T-helper 1 cell treated with Interleukin-12 subunit alpha and Interleukin-12 subunit beta and Interleukin-4 antibody, amounts not matched to agents 30 μg/mL and 1 μg/mL, for 36 hours (primary cell): ENCODE results near the gene LRRC37A.
"Not testable (repeated sequence)": the region's sequence is repeated elsewhere in the genome, so short reads cannot be mapped to it uniquely, and the experiment has no call there.

Experiments
- H3K27ac Mint-ChIP-seq: one replicate; pipeline ENCODE4 v1.8.0; 2021; ENCODE audit warnings: mild to moderate bottlenecking, mixed read lengths
- H3K27me3 Mint-ChIP-seq: one replicate; pipeline ENCODE4 v1.8.0; 2021; ENCODE audit warnings: low read depth, mixed read lengths
- H3K36me3 Mint-ChIP-seq: one replicate; pipeline ENCODE4 v1.8.0; 2021; ENCODE audit warnings: low read depth, mixed read lengths
- H3K4me1 Mint-ChIP-seq: one replicate; pipeline ENCODE4 v1.8.0; 2021; ENCODE audit warnings: low read depth, mixed read lengths
- H3K4me3 Mint-ChIP-seq: one replicate; pipeline ENCODE4 v1.8.0; 2021; ENCODE audit warnings: mild to moderate bottlenecking, moderate library complexity, mixed read lengths
- H3K9me3 Mint-ChIP-seq: one replicate; pipeline ENCODE4 v1.8.0; 2021; ENCODE audit warnings: mixed read lengths

The LRRC37A gene

DNA sequence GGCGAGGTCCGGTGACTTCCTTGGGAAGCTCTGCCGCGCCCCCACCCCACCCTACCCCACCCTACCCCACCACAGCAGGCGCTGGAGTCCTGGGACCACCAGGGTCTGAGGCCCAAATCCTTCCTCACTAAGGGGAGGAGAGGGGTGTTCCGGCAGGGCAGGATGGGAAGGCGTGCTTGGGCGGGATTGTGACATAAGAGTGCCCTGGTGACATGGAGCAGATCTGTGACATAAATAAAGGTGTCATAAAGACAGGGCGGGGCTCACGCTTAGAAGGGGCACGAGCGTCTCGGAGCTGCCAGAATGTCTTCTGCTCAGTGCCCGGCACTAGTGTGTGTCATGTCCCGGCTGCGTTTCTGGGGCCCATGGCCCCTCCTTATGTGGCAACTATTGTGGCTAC lies at the start of gene LRRC37A:
TSS of gene LRRC37A (plus strand) at position 301 of the 400 bp plus-strand sequence. CDS start at position 304, 3 bp downstream.
- H3K4me1 Mint-ChIP-seq, result peaks cover 11% of the 10 kb centered on the region
- H3K36me3 Mint-ChIP-seq, H3K4me3 Mint-ChIP-seq, H3K9me3 Mint-ChIP-seq, H3K27ac Mint-ChIP-seq, H3K27me3 Mint-ChIP-seq: not testable (repeated sequence)

DNA sequence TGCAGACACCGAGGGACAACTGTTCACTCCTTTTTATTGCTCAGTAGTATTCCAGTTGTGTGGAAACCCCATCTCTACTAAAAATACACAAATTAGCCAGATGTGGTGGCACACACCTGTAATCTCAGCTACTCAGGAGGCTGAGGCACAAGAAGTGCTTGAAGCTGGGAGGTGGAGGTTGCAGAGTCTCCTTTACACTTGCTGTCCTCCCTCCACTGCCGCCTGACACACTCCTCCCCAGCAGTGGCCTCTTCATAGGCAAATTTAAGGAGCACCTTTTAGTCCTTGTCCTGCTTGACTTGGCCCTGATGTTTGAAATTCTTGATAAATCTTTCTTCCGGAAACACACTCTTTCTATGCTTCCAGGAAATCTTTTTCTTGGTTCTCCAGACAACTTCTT lies 45.8 kb upstream of the LRRC37A start:
- H3K27me3 Mint-ChIP-seq, result peaks cover 27% of the 10 kb centered on the region
- not testable (repeated sequence) for H3K4me3 Mint-ChIP-seq, H3K4me1 Mint-ChIP-seq, H3K36me3 Mint-ChIP-seq, H3K27ac Mint-ChIP-seq, H3K9me3 Mint-ChIP-seq

DNA sequence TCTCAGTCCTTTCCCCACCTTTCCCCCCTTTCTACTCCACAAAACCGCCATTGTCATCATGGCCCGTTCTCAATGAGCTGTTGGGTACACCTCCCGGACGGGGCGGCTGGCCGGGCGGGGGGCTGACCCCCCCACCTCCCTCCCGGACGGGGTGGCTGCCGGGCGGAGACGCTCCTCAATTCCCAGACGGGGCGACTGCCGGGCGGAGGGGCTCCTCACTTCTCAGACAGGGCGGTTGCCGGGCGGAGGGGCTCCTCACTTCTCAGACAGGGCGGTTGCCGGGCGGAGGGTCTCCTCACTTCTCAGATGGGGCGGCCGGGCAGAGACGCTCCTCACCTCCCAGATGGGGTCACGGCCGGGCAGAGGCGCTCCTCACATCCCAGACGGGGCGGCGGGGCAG lies 42.1 kb upstream of the LRRC37A start:
- H3K27ac Mint-ChIP-seq, H3K9me3 Mint-ChIP-seq, H3K4me1 Mint-ChIP-seq, H3K36me3 Mint-ChIP-seq, H3K4me3 Mint-ChIP-seq: not testable (repeated sequence)
- H3K27me3 Mint-ChIP-seq, result peaks cover 16% of the 10 kb centered on the region

DNA sequence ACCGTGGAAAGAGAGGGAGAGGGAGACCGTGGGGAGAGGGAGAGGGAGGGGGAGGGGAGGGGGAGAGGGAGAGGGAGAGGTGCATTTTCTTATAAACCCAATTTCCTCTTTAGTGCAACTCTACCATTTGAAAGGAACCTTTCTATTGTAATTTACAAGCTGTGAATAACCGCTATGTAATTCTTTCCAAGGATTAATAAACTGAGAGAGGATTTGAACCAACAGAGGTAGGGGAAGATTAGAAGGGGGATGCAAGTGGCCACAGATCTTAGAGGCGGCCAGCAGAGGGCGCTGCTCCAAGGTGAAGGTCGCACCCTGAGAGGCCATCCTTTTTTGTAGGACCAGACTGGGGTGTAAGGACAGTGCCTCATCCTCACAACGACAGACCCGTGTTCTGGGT lies 41.2 kb upstream of the LRRC37A start:
- not testable (repeated sequence) for H3K36me3 Mint-ChIP-seq, H3K27me3 Mint-ChIP-seq, H3K4me3 Mint-ChIP-seq, H3K4me1 Mint-ChIP-seq, H3K9me3 Mint-ChIP-seq, H3K27ac Mint-ChIP-seq

DNA sequence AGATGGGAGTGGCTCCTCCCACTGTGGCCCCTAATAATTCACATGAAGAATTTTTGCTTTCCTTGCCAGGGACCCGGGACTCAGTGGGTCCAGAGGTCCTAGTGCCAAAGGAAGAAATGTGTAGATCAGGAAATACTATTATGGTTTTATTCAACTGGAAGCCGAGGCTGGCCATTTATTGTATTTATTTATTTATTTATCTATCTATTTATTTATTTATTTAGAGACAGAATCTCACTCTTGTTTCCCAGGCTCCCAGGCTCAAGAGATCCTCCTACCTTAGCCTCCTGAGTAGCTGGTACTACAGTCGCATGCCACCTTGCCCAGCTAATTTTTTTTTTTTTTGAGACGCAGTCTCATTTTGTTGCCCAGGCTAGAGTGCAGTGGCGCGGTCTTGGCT lies 40.7 kb upstream of the LRRC37A start:
- not testable (repeated sequence) for H3K4me3 Mint-ChIP-seq, H3K4me1 Mint-ChIP-seq, H3K27ac Mint-ChIP-seq, H3K36me3 Mint-ChIP-seq, H3K27me3 Mint-ChIP-seq, H3K9me3 Mint-ChIP-seq

DNA sequence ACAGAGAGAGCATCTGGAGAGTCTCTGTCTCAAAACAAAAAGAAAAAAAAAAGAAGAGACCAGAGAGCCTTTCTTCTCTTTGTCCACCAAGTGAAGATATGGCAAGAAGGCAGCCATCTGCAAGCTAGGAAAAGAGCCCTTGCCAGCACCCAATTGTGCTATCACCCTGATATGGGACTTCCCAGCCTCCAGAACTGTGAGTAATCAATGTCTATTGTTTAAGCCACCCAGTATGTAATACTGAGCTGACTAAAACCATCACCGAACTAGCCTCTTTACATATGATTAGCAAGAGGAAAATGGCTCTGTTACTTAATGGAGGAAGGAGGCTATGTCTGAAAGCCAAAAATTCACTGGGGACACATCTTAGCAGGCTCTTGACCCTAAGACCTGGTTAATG lies 38.6 kb upstream of the LRRC37A start:
- H3K9me3 Mint-ChIP-seq, H3K4me3 Mint-ChIP-seq, H3K36me3 Mint-ChIP-seq, H3K27ac Mint-ChIP-seq, H3K4me1 Mint-ChIP-seq, H3K27me3 Mint-ChIP-seq: not testable (repeated sequence)

DNA sequence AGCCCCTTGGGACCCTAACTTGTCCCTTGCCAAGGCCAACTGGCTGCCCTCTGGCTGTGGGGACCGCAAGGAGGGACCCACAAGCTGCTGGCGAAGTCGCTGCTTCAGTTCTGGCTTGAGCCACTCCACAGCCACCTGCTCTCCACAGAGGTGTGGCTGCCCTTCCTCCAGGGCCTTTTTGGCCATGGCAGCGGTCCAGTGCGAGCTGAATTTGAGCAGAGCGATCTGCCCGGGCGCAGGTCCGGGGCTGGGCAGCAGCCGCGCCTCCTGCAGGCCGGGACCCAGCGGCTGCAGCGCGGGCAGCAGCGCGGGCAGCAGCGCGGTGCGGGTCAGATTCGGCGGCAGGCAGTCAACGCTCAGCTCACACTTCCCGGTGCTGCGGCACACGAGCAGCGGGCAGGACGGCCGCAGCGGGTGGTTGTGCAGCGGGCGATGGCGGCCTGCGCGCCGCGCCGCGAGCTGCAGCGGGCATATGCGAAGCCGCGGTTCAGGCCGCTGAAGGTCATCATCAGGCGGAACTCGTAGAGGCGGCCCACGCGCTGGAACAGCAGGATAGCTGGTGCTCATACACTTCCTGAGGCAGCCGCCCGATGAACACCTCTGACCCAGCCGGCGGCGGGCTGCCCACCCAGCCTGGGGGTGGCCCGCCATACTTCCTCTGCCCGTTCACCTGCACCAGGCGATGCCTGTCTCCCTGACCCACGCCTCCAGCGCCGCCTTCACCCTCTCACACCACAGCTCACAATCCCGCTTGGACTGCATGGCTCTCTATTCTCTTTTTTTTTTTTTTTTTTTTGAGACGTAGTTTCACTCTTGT lies 34.9 kb upstream of the LRRC37A start:
- Mint-ChIP-seq H3K4me3 (peak overlapping the region; percentile 78), H3K4me1 (peaks cover 15% of the 10 kb centered on the region), H3K27me3 (peaks cover 16% of the 10 kb centered on the region)
- H3K36me3 Mint-ChIP-seq, H3K27ac Mint-ChIP-seq, H3K9me3 Mint-ChIP-seq: not testable (repeated sequence)

DNA sequence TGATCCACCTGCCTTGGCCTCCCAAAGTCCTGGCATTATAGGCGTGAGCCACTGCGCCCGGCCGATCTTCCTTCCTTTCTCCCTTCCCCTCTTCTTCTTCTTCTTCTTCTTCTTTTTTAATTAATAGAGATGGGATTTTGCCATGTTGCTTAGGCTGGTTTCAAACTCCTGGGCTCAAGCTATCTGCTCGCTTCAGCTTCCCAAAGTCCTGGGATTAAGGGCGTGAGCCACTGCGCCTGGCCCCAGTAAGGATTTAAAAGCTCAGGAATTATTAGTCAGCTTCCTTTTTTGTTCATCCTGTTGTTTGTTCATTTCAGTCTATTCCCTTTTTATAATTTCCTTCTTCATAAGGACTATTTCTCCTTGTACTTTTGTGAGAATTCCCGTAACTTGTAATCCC lies 32.7 kb upstream of the LRRC37A start:
- H3K4me3 Mint-ChIP-seq, result no peak overlapping the region
- H3K4me1 Mint-ChIP-seq, result peaks cover 26% of the 10 kb centered on the region
- H3K36me3 Mint-ChIP-seq, result no peaks in the 10 kb centered on the region
- H3K9me3 Mint-ChIP-seq, result no peaks in the 10 kb centered on the region
- no peak overlapping the region for H3K27ac Mint-ChIP-seq
- peaks cover 26% of the 10 kb centered on the region for H3K27me3 Mint-ChIP-seq

DNA sequence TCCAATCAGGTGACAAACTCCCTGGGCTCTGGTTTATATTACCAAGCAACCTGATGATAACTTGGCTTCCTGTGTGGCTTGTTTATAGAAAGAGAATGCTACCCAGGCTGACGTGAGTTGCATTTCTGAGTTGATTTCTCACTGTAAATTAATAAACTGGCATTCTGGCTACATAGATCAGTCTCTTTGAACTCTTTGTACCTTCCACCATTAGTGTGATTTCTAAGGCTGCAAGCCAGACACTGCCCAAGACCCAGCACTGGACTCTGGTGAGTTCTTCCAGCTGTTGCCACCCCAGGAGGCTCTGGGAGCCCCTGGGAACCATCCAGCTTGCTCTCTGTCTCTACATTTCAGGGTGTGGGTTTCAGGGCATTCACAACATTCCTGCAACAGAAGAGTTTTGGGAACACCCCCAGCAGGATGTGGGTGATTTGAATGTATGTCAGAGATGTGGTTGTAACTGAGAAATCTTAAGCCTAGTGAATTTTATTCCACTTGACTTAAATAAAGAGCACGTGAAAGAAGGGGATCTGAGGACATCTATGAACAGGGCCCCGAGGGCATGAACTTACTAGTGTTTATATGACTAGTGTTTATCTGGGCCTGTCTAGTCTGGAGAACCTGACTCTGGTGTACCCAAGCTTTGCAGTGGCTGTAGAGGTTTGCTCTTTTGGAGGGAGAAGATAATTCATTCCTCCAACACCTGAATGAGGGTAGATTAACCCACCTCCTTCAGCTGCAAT lies 30.3 kb upstream of the LRRC37A start:
- Mint-ChIP-seq H3K9me3 (no peaks in the 10 kb centered on the region), H3K4me1 (peaks cover 30% of the 10 kb centered on the region), H3K36me3 (no peaks in the 10 kb centered on the region), H3K4me3 (no peak overlapping the region), H3K27me3 (peaks cover 46% of the 10 kb centered on the region), H3K27ac (no peak overlapping the region)

DNA sequence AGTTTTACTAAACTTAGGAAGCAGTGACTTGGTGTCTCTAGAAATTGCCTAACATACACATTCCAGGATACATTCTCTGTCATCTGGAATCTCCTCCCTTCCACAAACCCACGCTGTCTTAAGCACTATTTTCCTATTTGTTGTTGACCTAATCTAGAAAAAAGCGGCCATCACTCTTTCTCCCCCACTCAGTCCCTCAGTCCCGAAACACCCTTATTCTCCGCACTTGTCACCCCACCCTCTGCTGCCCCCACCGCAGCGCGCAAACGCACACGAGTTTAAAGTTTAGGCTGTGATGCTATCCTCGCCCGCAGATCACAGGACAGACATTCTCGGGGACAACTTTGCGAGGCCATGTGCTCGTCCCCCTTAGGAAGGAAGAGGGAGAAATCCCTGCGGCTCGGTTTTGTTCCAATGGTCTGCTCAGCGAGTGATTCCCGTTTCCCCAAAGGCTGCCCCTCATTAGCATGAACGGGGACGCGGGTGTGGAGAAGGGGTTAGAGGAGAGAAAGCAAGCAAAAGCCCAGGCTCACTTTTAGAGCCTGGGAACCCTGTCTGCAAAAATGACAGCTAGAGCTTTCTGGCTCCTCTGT lies 28.8 kb upstream of the LRRC37A start:
- H3K9me3 Mint-ChIP-seq, H3K36me3 Mint-ChIP-seq: not testable (repeated sequence)
- Mint-ChIP-seq H3K4me3 (peak overlapping the region; percentile 72), H3K4me1 (peaks cover 30% of the 10 kb centered on the region), H3K27me3 (peaks cover 51% of the 10 kb centered on the region), H3K27ac (peak overlapping the region; percentile 75)

DNA sequence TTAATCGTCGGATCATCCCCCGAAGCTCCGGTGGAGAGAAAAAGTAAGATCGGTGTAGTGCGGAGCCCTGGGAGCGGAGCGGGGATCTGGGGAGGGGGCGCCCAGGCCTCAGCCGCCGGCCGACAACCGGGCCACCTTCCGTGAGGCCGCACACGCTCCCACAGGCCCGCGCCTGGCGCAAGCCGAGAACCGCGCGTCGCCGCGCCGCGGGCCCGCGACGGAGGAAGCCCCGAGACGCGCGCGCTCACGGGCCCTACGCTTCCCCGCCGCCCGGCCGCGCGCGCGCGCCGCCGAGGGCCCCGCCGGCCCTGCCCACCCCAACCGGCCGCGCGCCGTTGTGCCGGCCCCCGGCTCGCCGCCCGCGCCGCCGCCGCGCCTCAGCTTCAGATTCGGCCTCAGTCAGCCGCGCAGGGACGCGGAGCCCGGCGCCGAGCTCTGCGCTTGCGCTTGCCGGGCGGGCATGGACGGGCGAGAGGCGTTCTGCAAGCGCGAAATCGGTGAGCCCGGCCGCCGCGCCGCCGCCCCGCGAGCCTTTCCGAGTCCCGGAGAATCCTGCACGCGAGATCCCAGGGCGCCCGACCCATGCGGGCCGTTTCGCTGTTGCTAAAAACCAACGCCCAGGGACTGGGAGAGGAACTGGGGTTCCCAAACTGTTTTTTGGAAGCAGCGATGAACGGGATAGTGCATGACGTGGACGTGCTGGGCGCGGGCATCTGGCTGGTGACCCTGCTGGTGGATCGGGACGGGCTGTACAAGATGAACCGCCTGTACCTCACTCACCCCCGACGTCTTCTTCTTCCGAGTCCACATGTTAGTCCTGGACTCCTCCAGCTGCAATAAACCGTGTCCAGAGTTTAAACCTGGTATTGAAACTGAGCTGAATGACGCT lies 28.0 kb upstream of the LRRC37A start:
- Mint-ChIP-seq H3K9me3 (no peaks in the 10 kb centered on the region), H3K27ac (peak overlapping the region; percentile 75), H3K36me3 (no peaks in the 10 kb centered on the region), H3K27me3 (peaks cover 59% of the 10 kb centered on the region), H3K4me1 (peaks cover 30% of the 10 kb centered on the region), H3K4me3 (peak overlapping the region; percentile 89)

DNA sequence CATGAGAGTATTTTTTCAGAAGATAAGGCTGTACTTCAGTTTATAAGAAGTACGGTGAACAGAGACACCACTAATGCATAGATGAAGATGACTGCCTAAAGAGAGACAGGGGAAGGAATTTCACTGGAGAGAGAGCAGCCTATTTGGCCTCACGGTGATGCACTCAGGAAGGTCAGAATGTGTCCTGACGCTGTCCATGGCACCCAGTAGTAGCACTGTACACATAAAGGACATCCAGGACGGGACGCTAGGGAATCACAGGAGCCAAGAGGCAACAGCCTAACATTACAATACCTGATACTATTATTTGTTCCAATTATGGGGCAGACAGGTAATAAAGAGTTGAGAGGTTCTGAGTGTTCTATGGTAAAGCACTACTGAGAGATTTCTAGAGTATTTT lies 24.9 kb upstream of the LRRC37A start:
- peaks cover 15% of the 10 kb centered on the region for H3K4me1 Mint-ChIP-seq
- H3K4me3 Mint-ChIP-seq, result no peak overlapping the region
- no peak overlapping the region for H3K27ac Mint-ChIP-seq
- peaks cover 76% of the 10 kb centered on the region for H3K27me3 Mint-ChIP-seq
- H3K36me3 Mint-ChIP-seq, result no peaks in the 10 kb centered on the region
- H3K9me3 Mint-ChIP-seq, result no peaks in the 10 kb centered on the region

DNA sequence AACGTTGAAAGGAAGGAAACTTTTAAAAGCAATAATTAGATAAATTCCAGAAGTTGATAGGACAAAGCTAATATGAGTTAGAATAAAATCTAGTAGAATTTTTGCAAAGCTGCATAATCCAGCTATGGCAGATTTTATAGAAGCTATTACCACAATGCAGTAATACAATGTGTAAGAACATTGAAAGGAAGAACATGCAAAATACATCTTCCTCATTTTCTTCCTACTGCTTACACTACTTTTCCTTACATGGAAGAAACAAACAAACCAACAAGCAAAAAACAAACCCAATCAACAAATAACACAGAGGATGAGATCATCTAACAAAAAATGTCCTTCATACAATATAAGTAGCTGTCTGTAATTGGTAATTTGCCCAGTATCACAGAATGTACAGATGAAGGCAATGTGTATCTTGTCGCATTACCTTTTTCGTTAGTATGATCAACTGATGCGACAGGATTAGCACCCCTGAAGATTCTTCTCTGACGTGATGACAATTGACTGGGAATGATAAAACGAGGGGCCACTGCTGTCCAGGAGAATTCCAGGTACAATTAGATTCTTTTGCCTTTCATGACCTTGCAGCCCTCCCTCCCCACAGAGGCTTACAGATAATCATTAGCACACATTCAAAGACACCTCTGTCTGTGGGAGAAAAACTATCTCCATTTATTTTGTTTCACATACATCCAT lies 21.2 kb upstream of the LRRC37A start:
- Mint-ChIP-seq H3K4me1 (no peaks in the 10 kb centered on the region), H3K27ac (no peak overlapping the region), H3K36me3 (no peaks in the 10 kb centered on the region), H3K27me3 (peaks cover 73% of the 10 kb centered on the region), H3K9me3 (no peaks in the 10 kb centered on the region), H3K4me3 (no peak overlapping the region)

DNA sequence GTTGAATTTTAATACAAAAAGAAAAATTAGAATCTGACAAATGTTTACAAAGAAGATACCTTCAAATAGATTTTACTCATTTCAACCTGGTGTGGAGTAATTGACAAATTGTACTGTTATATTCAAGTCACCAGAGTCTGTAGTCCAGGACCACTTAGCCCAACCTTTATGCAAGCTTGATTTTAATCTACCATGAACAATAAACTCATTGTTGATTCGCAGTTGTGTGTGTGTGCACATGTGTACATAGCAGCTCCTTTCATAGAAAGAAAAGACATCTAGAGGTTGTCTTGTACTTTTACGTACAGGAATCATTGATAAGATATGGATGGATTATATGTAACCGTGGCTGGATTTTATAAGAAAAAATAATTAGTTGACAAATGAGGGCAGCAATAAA lies 20.7 kb upstream of the LRRC37A start:
- Mint-ChIP-seq H3K4me3 (no peak overlapping the region), H3K9me3 (no peaks in the 10 kb centered on the region), H3K27me3 (peaks cover 69% of the 10 kb centered on the region), H3K36me3 (no peaks in the 10 kb centered on the region), H3K27ac (no peak overlapping the region), H3K4me1 (no peaks in the 10 kb centered on the region)
